GM12891 (cell line): Measurements from ENCODE around the gene LRRC75A.

Experiments used
- POLR2A ChIP-seq: IDR thresholded peaks from 2 replicates; pipeline ENCODE4 v1.6.1; 2011; ENCODE audit warnings: low read depth, low read length, control low read depth
- POLR2AphosphoS5 ChIP-seq: IDR thresholded peaks from 2 replicates; pipeline ENCODE4 v1.6.1; 2011; ENCODE audit warnings: low read depth, low read length, control low read depth

- TF ChIP-seq POLR2AphosphoS5 = no peak
- no peak for TF ChIP-seq POLR2A
These were observed 776 bp downstream of the LRRC75A start for GRCh38 chr17:16491131-16491702.
